Umbilical cord (tissue), 2 donors: Measurements from ENCODE around the gene ANAPC5. TPM values are rescaled to one million over a fixed set of nuclear protein-coding genes. Genes with fewer than 3 reads are reported as not detected.

Experiments used
- DNase-seq: peaks from one replicate; pipeline ENCODE4 v3.0.0-alpha.2; 2015; ENCODE audit warnings: low spot score
- total RNA-seq: library from RNA; depleted of rRNA; stranded (reverse); fragments of >200 nt; gene quantifications from one replicate; pipeline ENCODE4 v1.2.3, GENCODE V29; 2014; ENCODE audit warnings: low replicate concordance; ENCODE audit not compliant: insufficient read depth

The ANAPC5 gene
- total RNA-seq, 1 donor from 2014 or later = 139 TPM

GRCh38 chr12:121371404-121371803 is 19.2 kb upstream of the ANAPC5 start:
- no peak for DNase-seq

- DNase-seq = no peak
These were observed 13.8 kb upstream of the ANAPC5 start for GRCh38 chr12:121366063-121366459.

GRCh38 chr12:121365416-121366062 is 13.3 kb upstream of the ANAPC5 start:
- no peak for DNase-seq

- no peak for DNase-seq
These were observed 12.5 kb upstream of the ANAPC5 start for GRCh38 chr12:121364683-121365121.

- DNase-seq = no peak
These were observed 5.9 kb upstream of the ANAPC5 start for GRCh38 chr12:121358073-121358472.

GRCh38 chr12:121357331-121357730 is 5.1 kb upstream of the ANAPC5 start:
- no peak for DNase-seq

- no peak for DNase-seq
These were observed 4.4 kb upstream of the ANAPC5 start for GRCh38 chr12:121356657-121357056.

GRCh38 chr12:121355818-121356217 is 3.6 kb upstream of the ANAPC5 start:
- no peak for DNase-seq

- no peak for DNase-seq
These were observed 439 bp upstream of the ANAPC5 start for GRCh38 chr12:121352682-121353018.

- no peak for DNase-seq
These were observed 5.5 kb downstream of the ANAPC5 start for GRCh38 chr12:121346747-121347146.

GRCh38 chr12:121345151-121345815 is 6.9 kb downstream of the ANAPC5 start:
- no peak for DNase-seq

GRCh38 chr12:121344506-121344905 is 7.7 kb downstream of the ANAPC5 start:
- no peak for DNase-seq

GRCh38 chr12:121337416-121337815 is 14.8 kb downstream of the ANAPC5 start:
- DNase-seq = no peak

GRCh38 chr12:121334513-121335343 is 17.5 kb downstream of the ANAPC5 start:
- DNase-seq = peak; percentile 63

- DNase-seq = no peak
These were observed 18.5 kb downstream of the ANAPC5 start for GRCh38 chr12:121333747-121334146.

GRCh38 chr12:121331248-121331647 is 21.0 kb downstream of the ANAPC5 start:
- no peak for DNase-seq

- no peak for DNase-seq
These were observed 21.5 kb downstream of the ANAPC5 start for GRCh38 chr12:121330692-121331091.

- no peak for DNase-seq
These were observed 22.0 kb downstream of the ANAPC5 start for GRCh38 chr12:121330195-121330594.

GRCh38 chr12:121328620-121329019 is 23.6 kb downstream of the ANAPC5 start:
- DNase-seq = no peak

GRCh38 chr12:121326996-121327674 is 25.1 kb downstream of the ANAPC5 start:
- DNase-seq = no peak

GRCh38 chr12:121325922-121326396 is 26.3 kb downstream of the ANAPC5 start:
- DNase-seq = no peak

GRCh38 chr12:121323908-121324307 is 28.3 kb downstream of the ANAPC5 start:
- DNase-seq = no peak
